Measurements from ENCODE around the gene NMBR.
"Not testable (repeated sequence)": the region's sequence is repeated elsewhere in the genome, so short reads cannot be mapped to it uniquely, and the experiment has no call there.

The NMBR gene

GRCh38 chr6:142051404-142051803, 95.5 kb downstream of the NMBR start:
- no peak for DNase-seq

- DNase-seq, result no peak
Observed at GRCh38 chr6:142048593-142048980, 98.3 kb downstream of the NMBR start.

GRCh38 chr6:142047934-142048592, 98.9 kb downstream of the NMBR start:
- no peak for DNase-seq

- no peak for DNase-seq
Observed at GRCh38 chr6:142045380-142046278, 101.3 kb downstream of the NMBR start.

- DNase-seq, result no peak
Observed at GRCh38 chr6:142035890-142036289, 111.0 kb downstream of the NMBR start.

- DNase-seq, result no peak
Observed at GRCh38 chr6:142031035-142031434, 115.9 kb downstream of the NMBR start.

GRCh38 chr6:142030115-142030619, 116.8 kb downstream of the NMBR start:
- DNase-seq, result no peak

GRCh38 chr6:142028527-142028926, 118.4 kb downstream of the NMBR start:
- DNase-seq, result no peak

GRCh38 chr6:142027804-142028203, 119.1 kb downstream of the NMBR start:
- not testable (repeated sequence) for DNase-seq

GRCh38 chr6:142027074-142027473, 119.8 kb downstream of the NMBR start:
- no peak for DNase-seq

- DNase-seq, result no peak
Observed at GRCh38 chr6:142026471-142026870, 120.5 kb downstream of the NMBR start.

Data from activated naive CD4-positive, alpha-beta T cell (primary cell).